GM19463 (cell line): Measurements from ENCODE around the gene STEAP3.
A peak's percentile ranks its signal among the peaks of the same experiment; 100 is the strongest.

ENCODE experiments used
- ATAC-seq: cut with Tn5 transposase; IDR thresholded peaks from one replicate; pipeline ENCODE4 v1.9.1; 2021; ENCODE audit warnings: mild to moderate bottlenecking, moderate library complexity; ENCODE audit not compliant: unreplicated experiment

The STEAP3 gene

GRCh38 chr2:119223521-119224390 is at the start of gene STEAP3:
TSS of gene STEAP3 (plus strand) at chr2:119223834. CDS start at chr2:119231013, 7,179 bp downstream.
- ATAC-seq, result peak; percentile 85

GRCh38 chr2:119174216-119174992 is 49.2 kb upstream of the STEAP3 start:
- ATAC-seq, result no peak

GRCh38 chr2:119174993-119175347 is 48.7 kb upstream of the STEAP3 start:
- ATAC-seq, result no peak

GRCh38 chr2:119175517-119175916 is 48.1 kb upstream of the STEAP3 start:
- no peak for ATAC-seq

- no peak for ATAC-seq
Measured at GRCh38 chr2:119177171-119177837, 46.3 kb upstream of the STEAP3 start.

- ATAC-seq, result no peak
Measured at GRCh38 chr2:119177838-119178190, 45.8 kb upstream of the STEAP3 start.

GRCh38 chr2:119178776-119179175 is 44.9 kb upstream of the STEAP3 start:
- no peak for ATAC-seq

- ATAC-seq, result no peak
Measured at GRCh38 chr2:119179202-119179601, 44.4 kb upstream of the STEAP3 start.

- ATAC-seq, result no peak
Measured at GRCh38 chr2:119179991-119180390, 43.6 kb upstream of the STEAP3 start.

- no peak for ATAC-seq
Measured at GRCh38 chr2:119180892-119181291, 42.7 kb upstream of the STEAP3 start.

- no peak for ATAC-seq
Measured at GRCh38 chr2:119181391-119181790, 42.2 kb upstream of the STEAP3 start.

- ATAC-seq, result no peak
Measured at GRCh38 chr2:119181791-119182445, 41.7 kb upstream of the STEAP3 start.

- no peak for ATAC-seq
Measured at GRCh38 chr2:119184512-119184911, 39.1 kb upstream of the STEAP3 start.

- no peak for ATAC-seq
Measured at GRCh38 chr2:119190321-119191111, 33.1 kb upstream of the STEAP3 start.

- ATAC-seq, result no peak
Measured at GRCh38 chr2:119192893-119193292, 30.7 kb upstream of the STEAP3 start.

- ATAC-seq, result no peak
Measured at GRCh38 chr2:119195001-119195400, 28.6 kb upstream of the STEAP3 start.

GRCh38 chr2:119195887-119196286 is 27.7 kb upstream of the STEAP3 start:
- ATAC-seq, result no peak

GRCh38 chr2:119196301-119197125 is 27.1 kb upstream of the STEAP3 start:
- ATAC-seq, result no peak

- no peak for ATAC-seq
Measured at GRCh38 chr2:119197126-119197405, 26.6 kb upstream of the STEAP3 start.
